HL-60 (cell line): ENCODE results near the gene POR.

Experiments used
- POLR2AphosphoS5 ChIP-seq: IDR thresholded peaks from 2 replicates; pipeline ENCODE4 v1.6.1; 2012; ENCODE audit warnings: low read depth
- REST ChIP-seq: IDR thresholded peaks from 2 replicates; pipeline ENCODE4 v1.6.1; 2012; ENCODE audit warnings: low read depth; ENCODE audit not compliant: insufficient replicate concordance
- TF ChIP-seq, protein P1 (sequence below): IDR thresholded peaks from one replicate; pipeline ENCODE4 v1.5.1; 2011; ENCODE audit warnings: low read length, control low read depth, inconsistent platforms; ENCODE audit not compliant: insufficient read depth

DNA sequence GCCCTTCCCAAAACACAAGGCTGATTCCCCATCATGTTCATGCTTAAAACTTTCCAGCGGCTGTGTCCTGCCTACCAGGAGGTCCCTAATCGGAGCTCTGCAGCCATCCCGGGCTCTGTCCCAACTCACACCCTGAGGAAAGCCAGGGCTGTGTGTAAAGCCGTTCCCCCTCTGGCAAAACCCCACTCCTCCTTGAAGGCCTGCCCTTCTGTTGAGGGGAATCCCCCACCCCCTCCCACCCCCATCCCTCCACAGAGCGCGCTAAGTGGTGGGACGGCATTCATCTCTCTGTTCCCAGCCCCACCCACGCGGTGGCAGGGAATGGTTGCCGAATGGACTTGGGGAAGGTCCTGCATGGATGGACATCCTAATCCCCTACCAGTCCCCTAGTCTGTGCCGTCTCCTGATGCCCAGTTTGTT lies 80.1 kb downstream of the POR start:
- TF ChIP-seq, protein P1, sequence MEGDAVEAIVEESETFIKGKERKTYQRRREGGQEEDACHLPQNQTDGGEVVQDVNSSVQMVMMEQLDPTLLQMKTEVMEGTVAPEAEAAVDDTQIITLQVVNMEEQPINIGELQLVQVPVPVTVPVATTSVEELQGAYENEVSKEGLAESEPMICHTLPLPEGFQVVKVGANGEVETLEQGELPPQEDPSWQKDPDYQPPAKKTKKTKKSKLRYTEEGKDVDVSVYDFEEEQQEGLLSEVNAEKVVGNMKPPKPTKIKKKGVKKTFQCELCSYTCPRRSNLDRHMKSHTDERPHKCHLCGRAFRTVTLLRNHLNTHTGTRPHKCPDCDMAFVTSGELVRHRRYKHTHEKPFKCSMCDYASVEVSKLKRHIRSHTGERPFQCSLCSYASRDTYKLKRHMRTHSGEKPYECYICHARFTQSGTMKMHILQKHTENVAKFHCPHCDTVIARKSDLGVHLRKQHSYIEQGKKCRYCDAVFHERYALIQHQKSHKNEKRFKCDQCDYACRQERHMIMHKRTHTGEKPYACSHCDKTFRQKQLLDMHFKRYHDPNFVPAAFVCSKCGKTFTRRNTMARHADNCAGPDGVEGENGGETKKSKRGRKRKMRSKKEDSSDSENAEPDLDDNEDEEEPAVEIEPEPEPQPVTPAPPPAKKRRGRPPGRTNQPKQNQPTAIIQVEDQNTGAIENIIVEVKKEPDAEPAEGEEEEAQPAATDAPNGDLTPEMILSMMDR, result no peak
- TF ChIP-seq REST (no peak), POLR2AphosphoS5 (no peak)
